Mammary epithelial cell (primary cell): ENCODE results near the gene KIF26A.

Source experiments
- CTCF ChIP-seq, 2 donors: IDR thresholded peaks in 1 of 2; conservative IDR thresholded peaks in 1 of 2; 2 replicates each; pipeline ENCODE4 v1.5.1; 2011 to 2012; ENCODE audit warnings: inconsistent platforms in 2 of 2, low read length in 2 of 2, mild to moderate bottlenecking in 2 of 2, control low read depth in 1 of 2, low read depth in 1 of 2; ENCODE audit not compliant: insufficient read depth in 1 of 2; ENCODE audit errors: extremely low read depth in 1 of 2
- EZH2 ChIP-seq: IDR thresholded peaks from 2 replicates; pipeline ENCODE4 v1.6.1; 2012; ENCODE audit warnings: low read length, inconsistent platforms, borderline replicate concordance

- TF ChIP-seq CTCF (conservative IDR thresholded peaks at IDR 0.05 in 1 of 2, IDR thresholded peaks at IDR 0.05 in 1 of 2; ENCODE audit: extremely low read depth in 1 of 2, insufficient read depth in 1 of 2, low read depth in 1 of 2, low read length in 2 of 2): no peak
- no peak for TF ChIP-seq EZH2
These were observed 32.8 kb downstream of the KIF26A start for GRCh38 chr14:104171029-104171697.
